Lower leg skin (tissue), 4 donors: ENCODE results near the gene IL25. TPM values are rescaled to one million over a fixed set of nuclear protein-coding genes. Genes with fewer than 3 reads are reported as not detected.
"Not testable (repeated sequence)": the region's sequence is repeated elsewhere in the genome, so short reads cannot be mapped to it uniquely, and the experiment has no call there.

Experiments used
- DNase-seq, 2 donors: peaks; one replicate each; pipeline ENCODE4 v3.0.0-alpha.2; 2019; ENCODE audit warnings: low spot score in 2 of 2
- H3K4me3 ChIP-seq: fragments of 200-600 bp; sonication (generic); 2 replicates; pipeline ENCODE4 v1.5.1; 2017; ENCODE audit warnings: mild to moderate bottlenecking, low read depth; ENCODE audit not compliant: poor library complexity, severe bottlenecking
- POLR2A ChIP-seq, 2 donors: fragments of 450-650 bp; IDR thresholded peaks; one replicate each; pipeline ENCODE4 v1.6.1; 2016 to 2017; ENCODE audit warnings: antibody characterized with exemption in 2 of 2, mild to moderate bottlenecking in 1 of 2, moderate library complexity in 1 of 2
- WGBS, 2 donors: methylation state at CpG; one replicate each; pipeline ENCODE4 v1.1.5; 2018; 5-methylcytosine and 5-hydroxymethylcytosine counted together
- intact Hi-C: fragments of 100-400 bp; cut with DNase I; formaldehyde crosslinking; loops from one replicate; pipeline ENCODE4 v1.15.0; 2023; ENCODE audit warnings: low total_unique reads
- total RNA-seq, 4 donors: library from RNA; depleted of rRNA; stranded (reverse); fragments of >200 nt; gene quantifications; one replicate each; pipeline ENCODE4 v1.1.0, GENCODE V29; 2016
- TF ChIP-seq, protein P1 (sequence below), 3 donors: fragments of 450-650 bp; IDR thresholded peaks; one replicate each; pipeline ENCODE4 v1.5.1; 2016; ENCODE audit warnings: antibody characterized with exemption in 3 of 3, mild to moderate bottlenecking in 3 of 3, moderate library complexity in 2 of 3

IL25 gene
- total RNA-seq, 4 donors from 2014 or later, result not detected

DNA sequence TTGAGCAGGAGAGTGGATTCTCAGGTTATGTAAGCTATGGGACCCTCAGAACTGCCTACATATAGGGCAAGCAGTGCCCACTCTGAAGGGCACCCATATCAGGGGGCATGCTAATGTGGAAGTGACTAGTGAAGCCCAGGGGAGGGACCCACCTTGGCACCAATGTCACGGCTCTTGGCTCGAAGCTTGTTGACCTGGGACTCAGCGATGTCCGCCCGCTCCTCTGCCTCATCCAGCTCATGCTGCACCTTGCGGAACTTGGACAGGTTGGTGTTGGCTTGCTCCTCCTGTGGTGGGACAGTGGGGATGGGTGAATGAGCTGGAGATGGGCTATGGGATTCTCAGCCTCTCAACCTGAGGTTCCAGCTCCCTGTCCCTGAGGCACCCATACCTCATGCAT, 9.7 kb downstream of the IL25 start:
- intact Hi-C loops, result loop anchor here (5.0 to 10.0 kb wide), 2 partner anchors 55 to 117 kb away; no protein-coding TSS in a partner anchor
- WGBS, 2 donors, result 93 to 94% methylated on average over 6 of the region's 6 CpGs
- no peak for DNase-seq
- H3K4me3 ChIP-seq, result no peak overlapping the region
- TF ChIP-seq, protein P1, sequence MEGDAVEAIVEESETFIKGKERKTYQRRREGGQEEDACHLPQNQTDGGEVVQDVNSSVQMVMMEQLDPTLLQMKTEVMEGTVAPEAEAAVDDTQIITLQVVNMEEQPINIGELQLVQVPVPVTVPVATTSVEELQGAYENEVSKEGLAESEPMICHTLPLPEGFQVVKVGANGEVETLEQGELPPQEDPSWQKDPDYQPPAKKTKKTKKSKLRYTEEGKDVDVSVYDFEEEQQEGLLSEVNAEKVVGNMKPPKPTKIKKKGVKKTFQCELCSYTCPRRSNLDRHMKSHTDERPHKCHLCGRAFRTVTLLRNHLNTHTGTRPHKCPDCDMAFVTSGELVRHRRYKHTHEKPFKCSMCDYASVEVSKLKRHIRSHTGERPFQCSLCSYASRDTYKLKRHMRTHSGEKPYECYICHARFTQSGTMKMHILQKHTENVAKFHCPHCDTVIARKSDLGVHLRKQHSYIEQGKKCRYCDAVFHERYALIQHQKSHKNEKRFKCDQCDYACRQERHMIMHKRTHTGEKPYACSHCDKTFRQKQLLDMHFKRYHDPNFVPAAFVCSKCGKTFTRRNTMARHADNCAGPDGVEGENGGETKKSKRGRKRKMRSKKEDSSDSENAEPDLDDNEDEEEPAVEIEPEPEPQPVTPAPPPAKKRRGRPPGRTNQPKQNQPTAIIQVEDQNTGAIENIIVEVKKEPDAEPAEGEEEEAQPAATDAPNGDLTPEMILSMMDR (IDR thresholded peaks at IDR 0.05), result no peak

DNA sequence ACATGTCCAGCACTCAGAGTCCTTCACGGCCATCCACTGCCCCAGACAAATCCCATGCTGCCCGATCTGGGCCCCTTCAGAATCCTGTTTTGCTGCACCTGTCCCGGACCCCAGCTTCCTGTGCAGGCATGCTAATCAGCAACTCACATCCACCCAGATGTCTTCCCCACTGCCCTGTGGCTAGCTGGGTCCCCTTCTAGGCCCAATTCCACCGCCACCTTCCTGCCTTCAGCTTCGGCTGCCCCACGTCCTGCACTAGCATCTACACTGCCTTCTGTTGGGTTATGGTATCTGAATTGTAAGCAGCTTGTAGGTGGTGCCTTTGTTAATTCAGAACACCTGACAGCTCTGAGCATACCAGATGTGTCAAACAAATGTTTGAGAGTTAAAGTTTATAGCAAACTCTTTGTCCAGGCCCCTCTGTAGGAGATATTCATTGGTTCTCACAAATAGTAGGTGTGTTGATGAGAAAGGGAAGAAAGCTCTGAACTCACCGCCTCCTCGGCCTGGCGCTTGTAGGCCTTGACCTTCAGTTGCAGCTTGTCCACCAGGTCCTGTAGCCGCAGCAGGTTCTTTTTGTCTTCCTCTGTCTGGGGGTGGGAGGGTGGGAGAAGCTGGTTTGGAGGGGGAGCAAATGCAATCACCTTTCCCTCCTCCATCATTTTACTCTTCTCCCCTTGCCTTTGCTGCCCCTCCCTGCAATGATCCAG, 10.3 kb downstream of the IL25 start:
- TF ChIP-seq POLR2A (IDR thresholded peaks at IDR 0.05), result no peak
- WGBS, 2 donors, result 71 to 80% methylated on average over 10 of the region's 10 CpGs
- H3K4me3 ChIP-seq, result no peak overlapping the region
- intact Hi-C loops, result loop anchor here (5.0 to 10.0 kb wide), 2 partner anchors 56 to 118 kb away; no protein-coding TSS in a partner anchor
- no peak for DNase-seq

DNA sequence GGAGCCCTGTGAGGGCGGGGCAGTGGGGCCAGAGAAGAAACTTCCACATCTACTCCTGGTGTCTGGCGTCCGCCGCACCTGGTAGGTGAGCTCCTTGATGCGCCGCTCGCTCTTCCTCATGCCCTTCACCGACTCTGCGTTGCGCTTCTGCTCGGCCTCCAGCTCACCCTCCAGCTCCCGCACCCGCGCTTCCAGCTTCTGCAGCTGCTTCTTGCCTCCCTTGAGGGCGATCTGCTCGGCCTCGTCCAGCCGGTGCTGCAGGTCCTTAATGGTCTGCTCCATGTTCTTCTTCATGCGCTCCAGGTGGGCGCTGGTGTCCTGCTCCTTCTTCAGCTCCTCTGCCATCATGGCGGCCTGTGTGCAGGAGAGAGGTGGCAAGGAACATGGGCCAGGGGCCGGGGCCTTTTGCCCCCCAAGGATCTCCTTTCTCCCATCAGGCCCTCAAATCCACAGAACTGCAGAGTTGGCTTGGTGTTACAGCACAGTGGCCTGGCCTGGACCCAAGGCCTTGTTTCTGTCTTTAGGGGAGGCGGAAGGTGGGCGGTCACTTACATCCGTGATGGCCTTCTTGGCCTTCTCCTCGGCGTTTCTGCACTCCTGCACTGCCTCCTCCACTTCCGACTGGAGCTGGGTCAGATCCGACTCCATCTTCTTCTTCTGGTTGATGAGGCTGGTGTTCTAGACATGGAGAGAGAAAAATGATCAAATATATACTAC, 11.9 kb downstream of the IL25 start:
- no peak for DNase-seq
- 88 to 93% methylated on average over 29 of the region's 29 CpGs for WGBS, 2 donors
- H3K4me3 ChIP-seq, result no peak overlapping the region
- intact Hi-C loops, result loop anchor here (5.0 to 10.0 kb wide), 2 partner anchors 57 to 120 kb away; no protein-coding TSS in a partner anchor
- TF ChIP-seq, protein P1 (IDR thresholded peaks at IDR 0.05), result no peak
- no peak for TF ChIP-seq POLR2A (IDR thresholded peaks at IDR 0.05)

DNA sequence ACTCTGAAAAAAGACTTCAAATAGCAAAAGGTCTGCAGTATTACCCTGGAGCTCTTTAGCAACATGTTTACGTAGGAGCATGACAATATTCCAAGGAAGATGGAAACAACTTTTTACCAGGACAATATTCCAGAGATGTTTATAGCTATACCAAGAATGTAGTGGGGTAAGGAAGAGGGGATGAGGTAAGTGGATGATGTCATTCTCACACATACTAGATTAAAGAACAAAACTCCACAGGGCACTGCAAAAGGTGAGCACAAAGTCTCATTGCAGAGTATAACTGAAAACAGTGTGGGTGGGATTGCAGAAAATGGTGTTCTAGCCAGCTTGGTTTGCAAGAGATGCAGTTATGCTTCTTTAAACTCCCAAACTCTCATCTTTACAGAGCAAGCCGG, 12.6 kb downstream of the IL25 start:
- TF ChIP-seq, protein P1 (IDR thresholded peaks at IDR 0.05), result no peak
- TF ChIP-seq POLR2A (IDR thresholded peaks at IDR 0.05), result no peak
- no peak overlapping the region for H3K4me3 ChIP-seq
- 85 to 87% methylated on average over 2 of the region's 2 CpGs for WGBS, 2 donors
- intact Hi-C loops, result loop anchor here (10.0 kb wide), 1 partner anchor 120 kb away; no protein-coding TSS in a partner anchor
- no peak for DNase-seq

DNA sequence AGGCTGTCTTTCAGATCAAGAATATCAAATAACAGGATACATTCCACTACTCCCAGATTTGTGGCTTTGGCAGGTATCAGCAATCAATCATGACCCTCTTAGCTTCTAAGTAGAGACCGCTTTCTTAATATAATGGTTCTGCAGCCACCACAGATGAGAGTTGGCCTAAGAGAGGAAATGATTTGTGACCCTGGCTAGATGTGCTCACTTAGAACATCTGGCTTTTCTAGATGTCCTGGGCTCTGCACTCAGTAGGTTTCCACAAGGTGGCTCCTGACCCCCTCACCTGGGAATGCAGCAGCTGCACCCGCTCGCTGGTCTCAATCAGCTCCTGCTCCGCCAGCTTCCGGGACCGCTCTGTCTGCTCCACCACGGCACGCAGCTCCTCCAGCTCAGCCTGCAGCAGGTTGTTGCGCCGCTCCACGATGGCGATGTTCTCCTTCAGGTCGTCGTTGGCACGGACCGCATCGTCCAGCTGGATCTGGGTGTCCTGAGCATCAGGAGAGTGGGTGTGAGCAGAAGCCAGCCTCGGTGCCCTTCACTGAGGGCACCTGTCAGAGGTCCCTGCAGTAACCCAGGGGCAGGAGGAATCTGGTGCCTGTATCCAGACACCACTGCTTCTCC, 13.1 kb downstream of the IL25 start:
- WGBS, 2 donors, result 66 to 78% methylated on average over 6 to 18 of the region's 18 CpGs
- intact Hi-C loops, result loop anchor here (10.0 kb wide), 1 partner anchor 121 kb away; no protein-coding TSS in a partner anchor
- no peak for DNase-seq
- no peak overlapping the region for H3K4me3 ChIP-seq
- TF ChIP-seq, protein P1 (IDR thresholded peaks at IDR 0.05), result no peak
- no peak for TF ChIP-seq POLR2A (IDR thresholded peaks at IDR 0.05)

DNA sequence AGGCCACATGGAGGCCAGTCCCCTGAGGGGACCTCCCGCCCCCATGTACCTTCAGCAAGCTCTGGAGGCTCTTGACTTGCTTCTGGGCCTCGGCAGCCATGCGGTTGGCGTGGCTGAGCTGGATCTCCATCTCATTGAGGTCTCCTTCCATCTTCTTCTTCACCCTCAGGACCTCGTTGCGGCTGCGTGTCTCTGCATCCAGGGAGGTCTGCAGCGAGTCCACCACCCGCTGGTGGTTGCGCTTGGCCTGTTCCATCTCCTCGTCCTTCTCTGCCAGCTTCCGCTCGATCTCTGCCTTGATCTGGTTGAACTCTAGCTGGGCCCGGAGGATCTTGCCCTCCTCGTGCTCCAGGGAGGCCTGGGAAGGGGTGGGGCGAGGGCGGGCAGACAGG, 13.7 kb downstream of the IL25 start:
- 82 to 89% methylated on average over 13 to 17 of the region's 17 CpGs for WGBS, 2 donors
- not testable (repeated sequence) for H3K4me3 ChIP-seq, DNase-seq
- intact Hi-C loops, result loop anchor here (10.0 kb wide), 1 partner anchor 121 kb away; no protein-coding TSS in a partner anchor
